TTC549 (cell line): ENCODE results near the gene MT1X.
"Not testable (repeated sequence)": the region's sequence is repeated elsewhere in the genome, so short reads cannot be mapped to it uniquely, and the experiment has no call there.

Experiments used
- FAIRE-seq: peaks from 2 replicates; lab custom pipeline; 2012; peaks lifted over from hg19 to GRCh38; lab: Jason Lieb, UNC

Gene MT1X

DNA sequence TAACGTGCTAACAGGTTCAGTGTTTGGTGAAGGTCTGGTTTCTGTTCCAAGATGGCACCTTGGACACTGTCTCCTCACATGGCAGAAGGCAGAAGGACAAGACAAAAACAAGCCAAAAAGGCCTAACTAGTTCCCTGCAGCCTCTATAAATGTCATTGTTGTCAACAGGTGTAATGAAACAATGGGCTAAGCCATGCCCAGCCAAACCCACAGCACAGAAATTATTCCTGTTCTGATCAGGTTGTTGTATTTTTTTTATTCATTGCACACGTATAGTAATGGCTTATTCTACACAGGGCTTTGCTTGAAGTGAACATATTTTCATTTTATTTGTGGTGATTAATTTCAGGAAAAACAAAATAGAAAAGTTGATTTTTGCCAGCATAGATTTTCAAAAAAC, 31.5 kb downstream of the MT1X start:
- FAIRE-seq: no peak

DNA sequence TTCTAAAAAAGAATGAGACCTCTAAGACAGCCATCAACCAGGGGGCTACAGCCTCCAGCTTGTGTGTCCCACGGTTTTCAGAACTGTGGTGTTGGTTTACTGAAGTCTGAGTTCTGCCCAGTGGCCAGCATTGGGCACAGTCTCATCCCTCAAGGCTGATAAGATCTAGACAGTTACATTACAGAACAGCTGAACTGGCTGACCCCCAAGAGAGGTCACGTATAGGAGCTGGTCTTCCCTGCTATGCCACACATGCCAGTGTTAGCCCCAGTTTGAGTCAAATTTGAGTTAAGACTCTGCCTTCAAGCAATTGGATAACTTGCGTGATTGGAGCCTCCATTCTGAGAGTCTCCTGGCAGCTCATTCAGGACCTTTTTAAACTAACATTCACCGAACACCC, 32.9 kb downstream of the MT1X start:
- no peak for FAIRE-seq

DNA sequence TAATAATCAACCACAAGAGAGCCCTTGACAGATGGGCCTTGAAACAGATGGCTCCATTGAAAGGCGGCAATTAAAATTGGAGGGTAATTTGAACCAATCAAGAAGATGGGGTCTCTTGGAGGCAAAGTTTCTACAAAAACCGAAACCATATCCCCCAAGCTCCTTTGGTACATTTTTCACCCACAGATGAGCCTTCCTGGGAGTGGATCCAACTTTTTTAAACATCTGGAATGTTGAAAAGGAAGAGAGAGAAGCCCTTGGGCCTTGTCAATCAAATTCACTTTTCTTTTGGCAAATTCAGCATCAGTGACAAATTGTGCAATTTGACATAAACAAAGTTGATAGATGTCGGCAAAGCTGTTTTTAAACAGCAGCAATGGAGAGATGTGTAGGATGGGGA, 34.5 kb downstream of the MT1X start:
- no peak for FAIRE-seq

DNA sequence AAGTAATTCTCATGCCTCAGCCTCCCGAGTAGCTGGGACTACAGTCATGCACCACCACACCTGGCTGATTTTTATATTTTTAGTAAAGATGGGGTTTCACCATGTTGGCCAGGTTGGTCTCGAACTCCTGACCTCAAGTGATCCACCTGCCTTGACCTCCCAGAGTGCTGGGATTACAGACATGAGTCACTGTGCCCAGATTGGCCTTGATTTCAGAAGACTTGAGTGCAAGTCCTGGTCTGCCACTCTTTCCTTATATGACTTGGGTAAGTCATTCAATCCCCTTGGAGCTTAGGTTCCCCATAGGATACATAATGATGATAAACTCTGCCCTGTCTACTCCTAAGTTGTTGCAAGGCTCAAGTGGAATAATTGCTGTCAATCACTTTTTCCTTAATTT, 35.3 kb downstream of the MT1X start:
- not testable (repeated sequence) for FAIRE-seq

DNA sequence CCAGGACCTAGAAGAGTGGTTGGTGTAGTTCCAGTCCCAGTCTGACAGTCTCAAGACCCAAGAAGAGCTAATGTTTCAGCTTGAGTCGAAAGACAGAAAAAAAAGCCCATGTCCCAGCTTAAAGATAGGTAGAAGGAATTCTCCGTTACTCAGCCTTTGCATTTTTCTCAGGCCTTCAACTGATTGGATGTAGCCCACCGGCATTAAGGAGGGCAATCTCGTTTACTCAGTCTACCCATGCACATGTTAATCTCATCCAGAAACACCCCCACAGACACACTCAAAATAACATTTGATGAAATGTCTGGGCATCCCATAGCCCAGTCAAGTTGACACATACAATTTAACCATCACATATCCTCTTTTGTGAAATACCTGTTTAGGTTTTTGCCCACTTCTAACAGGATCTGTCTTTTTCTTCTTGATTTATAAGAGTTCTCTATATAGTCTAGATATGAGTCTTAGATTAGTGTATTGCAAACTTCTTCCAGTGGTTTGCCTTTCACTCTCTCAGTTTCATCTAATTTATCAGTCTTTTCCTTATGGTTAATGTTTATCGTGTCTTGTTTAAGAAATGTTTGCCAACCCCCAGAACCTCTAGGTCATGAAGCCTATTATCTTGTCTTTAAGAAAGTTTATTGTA, 40.1 kb downstream of the MT1X start:
- no peak for FAIRE-seq

DNA sequence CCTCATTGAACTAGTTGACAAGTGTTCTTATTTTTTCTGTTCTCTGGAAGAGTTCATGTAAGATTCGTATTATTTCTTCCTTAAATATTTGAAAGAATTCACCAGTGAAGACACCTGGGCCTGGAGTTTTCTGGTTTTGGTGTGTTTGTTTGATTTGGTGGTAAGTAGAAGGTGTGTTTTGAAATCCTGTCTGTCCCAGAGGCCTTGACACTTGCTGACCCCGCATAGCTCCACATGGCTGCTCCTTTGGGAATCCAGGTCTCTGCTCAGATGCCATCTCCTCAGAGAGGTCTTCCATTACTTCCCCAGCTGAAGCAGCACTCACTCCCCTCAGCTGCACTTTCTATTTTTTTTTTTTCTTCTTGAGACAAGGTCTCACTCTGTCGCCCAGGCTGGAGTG, 41.9 kb downstream of the MT1X start:
- FAIRE-seq: no peak

DNA sequence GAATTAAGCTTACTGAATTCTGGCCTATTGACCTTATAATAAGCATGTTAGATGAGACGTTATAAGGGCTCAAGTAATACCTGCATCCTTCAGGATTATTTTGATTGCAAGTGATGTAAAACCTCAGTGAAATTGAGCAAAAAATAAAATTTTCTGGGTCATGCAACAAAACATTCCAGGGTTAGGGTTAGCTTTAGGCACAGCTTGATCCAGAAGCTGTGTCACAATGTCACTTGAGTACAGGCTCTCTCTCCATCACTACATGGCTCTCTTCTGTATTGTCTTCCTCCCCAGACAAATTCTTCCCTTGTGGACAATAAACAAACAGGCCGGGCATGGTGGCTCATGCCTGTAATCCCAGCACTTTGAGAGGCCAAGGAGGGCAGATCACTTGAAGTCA, 44.0 kb downstream of the MT1X start:
- FAIRE-seq: no peak

DNA sequence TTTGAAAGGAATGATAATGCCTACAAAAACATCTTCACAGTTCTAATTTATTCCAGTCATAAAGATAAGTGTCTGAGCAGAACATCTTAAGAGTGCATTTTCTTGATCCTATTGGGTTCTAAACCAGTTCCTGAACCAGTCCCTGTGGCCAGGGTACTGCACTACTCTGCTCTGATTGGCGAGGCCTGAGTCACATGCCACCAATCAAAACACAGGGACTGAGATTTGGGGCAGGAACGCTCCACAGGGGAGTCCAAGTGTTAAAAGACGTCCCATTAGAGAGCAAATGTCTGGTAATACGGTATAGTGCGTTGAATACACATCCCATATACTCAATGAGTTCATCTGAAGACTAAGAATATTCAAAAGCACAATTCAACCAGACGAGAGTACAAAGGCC, 44.7 kb downstream of the MT1X start:
- FAIRE-seq: no peak

DNA sequence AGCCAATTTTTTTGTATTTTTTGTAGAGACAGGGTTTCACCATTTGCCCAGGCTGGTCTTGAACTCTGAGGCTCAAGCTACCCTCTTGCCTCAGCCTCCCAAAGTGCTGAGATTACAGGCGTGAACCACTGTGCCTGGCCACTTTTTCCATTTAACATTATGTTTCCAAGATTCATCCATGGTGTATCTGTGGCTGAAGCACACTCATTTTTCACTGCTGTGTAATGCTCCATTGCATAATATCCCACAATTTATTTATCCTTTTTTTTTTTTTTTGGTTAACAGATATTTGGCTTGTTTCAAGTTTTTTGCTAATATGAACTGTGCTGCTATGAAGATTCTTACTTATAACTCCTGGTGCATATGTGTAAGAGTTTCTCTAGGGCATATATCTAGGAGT, 45.8 kb downstream of the MT1X start:
- no peak for FAIRE-seq

DNA sequence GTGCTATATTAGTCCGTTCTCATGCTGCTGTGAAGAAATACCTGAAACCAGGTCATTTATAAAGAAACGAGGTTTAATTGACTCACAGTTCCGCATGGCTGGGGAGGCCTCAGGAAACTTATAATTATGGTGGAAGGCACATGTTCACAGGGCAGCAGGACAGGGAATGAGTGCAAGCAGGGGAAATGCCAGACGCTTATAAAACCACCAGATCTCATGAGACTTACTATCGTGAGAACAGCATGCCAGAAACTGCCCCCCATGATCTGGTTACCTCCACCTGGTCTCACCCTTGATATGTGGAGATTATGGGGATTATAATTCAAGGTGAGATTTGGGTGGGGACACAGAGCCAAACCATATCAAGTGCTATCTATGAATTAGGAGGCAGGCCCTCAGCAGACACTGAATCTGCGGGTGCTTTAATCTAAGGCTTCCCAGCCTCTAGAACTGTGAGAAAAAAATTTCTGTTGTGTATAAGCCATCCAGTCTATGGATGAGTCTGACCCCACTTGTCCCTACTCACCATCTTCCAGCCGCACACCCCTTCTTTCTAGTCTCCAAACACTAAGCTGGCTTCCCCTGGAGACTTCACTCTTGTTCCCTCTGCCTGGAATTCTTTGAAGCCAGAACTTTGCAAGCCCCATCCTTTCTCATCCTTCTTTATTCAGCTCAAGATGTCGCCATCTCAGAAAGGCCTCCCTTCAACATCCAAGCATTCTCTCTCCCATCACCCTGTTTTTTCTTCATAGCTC, 46.9 kb downstream of the MT1X start:
- no peak for FAIRE-seq

DNA sequence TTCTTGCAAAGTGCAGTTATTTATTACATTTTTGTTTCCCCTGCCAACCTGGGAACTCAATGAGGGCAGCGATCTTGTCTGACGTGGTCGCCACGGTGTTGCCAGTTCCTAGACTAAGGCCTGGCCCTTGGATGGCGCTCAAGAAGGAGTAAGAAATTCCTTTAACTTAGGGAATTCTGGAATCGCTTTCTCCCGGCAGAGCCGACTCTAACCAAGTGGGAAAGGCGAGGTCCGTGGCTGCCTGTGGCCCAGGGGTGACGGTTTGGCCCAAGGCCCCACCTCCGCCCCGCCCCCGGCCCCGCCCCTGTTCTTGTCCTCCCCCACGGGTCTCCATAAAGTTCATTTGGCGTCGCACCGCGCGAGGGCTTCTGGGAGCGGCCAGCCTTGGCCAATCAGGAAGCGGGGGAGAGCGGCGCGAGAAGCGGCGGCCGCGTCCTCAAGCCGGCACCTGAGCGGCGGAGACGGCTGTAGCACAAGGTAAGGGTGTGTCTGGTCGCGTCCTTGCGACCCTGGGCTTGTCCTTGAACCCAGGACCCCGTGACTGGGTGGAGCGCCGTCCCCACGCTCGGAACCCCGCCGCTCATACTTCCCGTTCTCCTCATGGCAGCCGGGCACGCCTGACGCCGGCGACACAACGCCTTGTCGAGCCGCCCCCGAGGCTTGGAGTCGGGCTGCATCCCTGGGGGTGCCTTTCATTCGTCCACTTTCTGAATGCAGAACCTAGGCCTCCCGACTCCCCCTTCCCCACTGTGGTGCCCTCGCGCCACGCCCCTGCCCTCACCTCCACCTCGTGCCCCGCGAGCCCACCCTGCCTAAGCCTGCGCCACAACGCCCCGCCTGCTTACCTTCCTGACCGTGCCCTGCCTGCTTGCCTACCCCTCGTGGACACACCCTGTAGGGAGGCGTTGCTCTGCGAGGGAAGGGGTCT, 47.7 kb downstream of the MT1X start, which contains the start of gene NUP93:
Gene NUP93, plus strand, starts transcription at position 395 of the 928 bp plus-strand sequence. CDS start 18,119 bp downstream, outside the sequence.
- no peak for FAIRE-seq

DNA sequence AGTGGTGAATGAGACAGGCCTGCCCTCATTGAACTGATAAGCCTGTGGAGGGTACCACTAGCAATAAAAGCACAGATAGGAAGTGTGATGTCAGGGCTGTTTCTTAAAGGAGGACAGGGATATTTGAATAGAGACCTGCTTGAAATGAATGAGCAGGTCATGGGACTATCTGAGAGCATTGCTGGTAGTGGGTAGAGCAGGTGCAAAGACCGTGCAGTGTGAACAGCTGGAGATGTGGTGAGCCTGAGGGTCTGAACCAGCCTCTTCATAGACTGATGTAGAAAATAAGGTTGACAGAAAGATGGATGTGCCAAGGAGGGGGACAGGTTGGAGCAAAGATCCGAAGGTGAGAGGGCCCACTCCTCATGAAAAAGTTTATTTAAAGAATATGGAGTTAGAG, 50.1 kb downstream of the MT1X start:
- no peak for FAIRE-seq

DNA sequence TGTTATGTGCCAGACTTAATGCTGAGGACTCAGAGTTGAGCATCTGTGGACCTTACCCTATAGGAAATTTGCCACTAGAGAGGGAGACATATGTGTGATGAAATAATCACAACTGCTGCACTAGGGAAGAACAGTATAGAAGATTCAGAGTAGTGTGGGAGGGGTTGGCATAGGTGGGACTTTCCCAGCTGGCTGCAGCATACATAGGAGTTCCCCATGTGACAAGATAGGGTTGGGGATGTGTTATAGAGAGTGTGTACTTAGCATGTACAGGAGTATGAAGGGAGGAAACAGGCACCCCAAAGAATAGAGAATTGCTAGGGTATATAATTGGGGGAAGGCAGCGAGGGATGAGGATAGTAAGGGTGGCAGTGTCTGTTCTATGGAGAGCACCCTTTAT, 50.6 kb downstream of the MT1X start:
- no peak for FAIRE-seq
